ENCODE results near the gene TOB1. TPM values are rescaled to one million over a fixed set of nuclear protein-coding genes. Genes with fewer than 3 reads are reported as not detected.

Gene TOB1
- total and polyA plus RNA-seq, 9 of the 15 experiments (the other 6 are each of a cell fraction or from before 2014, with no cell fraction given) = 4.8 to 63.7 (median 13.2) TPM

DNA sequence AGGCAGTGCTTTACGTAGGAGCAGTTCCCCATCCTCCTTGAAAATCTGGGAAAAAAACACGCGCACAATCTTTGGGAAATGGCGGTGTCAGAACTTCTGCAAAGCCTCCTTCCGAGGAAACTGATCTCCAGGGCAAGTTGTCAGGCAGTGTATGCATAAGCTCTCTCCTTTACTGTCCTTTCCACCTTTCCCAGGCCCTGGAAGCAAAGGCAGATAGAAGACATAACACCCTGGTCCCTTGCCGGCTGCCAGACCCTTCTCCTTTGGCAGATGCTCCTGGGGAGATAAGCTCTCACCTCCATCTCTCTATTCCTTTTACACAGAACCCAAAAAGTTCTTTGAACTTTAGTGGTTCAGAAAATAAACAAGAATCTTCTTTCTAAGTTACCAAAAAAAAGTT is 12.4 kb downstream of the TOB1 start (continued):
- TF ChIP-seq, protein P1, sequence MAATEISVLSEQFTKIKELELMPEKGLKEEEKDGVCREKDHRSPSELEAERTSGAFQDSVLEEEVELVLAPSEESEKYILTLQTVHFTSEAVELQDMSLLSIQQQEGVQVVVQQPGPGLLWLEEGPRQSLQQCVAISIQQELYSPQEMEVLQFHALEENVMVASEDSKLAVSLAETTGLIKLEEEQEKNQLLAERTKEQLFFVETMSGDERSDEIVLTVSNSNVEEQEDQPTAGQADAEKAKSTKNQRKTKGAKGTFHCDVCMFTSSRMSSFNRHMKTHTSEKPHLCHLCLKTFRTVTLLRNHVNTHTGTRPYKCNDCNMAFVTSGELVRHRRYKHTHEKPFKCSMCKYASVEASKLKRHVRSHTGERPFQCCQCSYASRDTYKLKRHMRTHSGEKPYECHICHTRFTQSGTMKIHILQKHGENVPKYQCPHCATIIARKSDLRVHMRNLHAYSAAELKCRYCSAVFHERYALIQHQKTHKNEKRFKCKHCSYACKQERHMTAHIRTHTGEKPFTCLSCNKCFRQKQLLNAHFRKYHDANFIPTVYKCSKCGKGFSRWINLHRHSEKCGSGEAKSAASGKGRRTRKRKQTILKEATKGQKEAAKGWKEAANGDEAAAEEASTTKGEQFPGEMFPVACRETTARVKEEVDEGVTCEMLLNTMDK (IDR thresholded peaks at IDR 0.05; ENCODE audit: borderline replicate concordance, insufficient read depth, low read depth, low read length, poor library complexity, severe bottlenecking) = no peak
- TF ChIP-seq RREB1 (CRISPR knock-in tag; IDR thresholded peaks at IDR 0.05) (no peak), ZNF184 (CRISPR knock-in tag; IDR thresholded peaks at IDR 0.05) (no peak), NR1H2 (CRISPR knock-in tag; IDR thresholded peaks at IDR 0.05) (no peak), ARHGAP35 (IDR thresholded peaks at IDR 0.05; ENCODE audit: partially characterized antibody) (no peak), BHLHE40 (IDR thresholded peaks at IDR 0.05; ENCODE audit: low read length) (no peak), EP300 (IDR thresholded peaks at IDR 0.05; ENCODE audit: low read length) (no peak), ARID3B (CRISPR knock-in tag; IDR thresholded peaks at IDR 0.05; ENCODE audit: borderline replicate concordance) (no peak), RAD51 (IDR thresholded peaks at IDR 0.05; ENCODE audit: borderline replicate concordance, low read depth) (no peak), ZNF592 (IDR thresholded peaks at IDR 0.05) (no peak)
- TF ChIP-seq, protein P2, sequence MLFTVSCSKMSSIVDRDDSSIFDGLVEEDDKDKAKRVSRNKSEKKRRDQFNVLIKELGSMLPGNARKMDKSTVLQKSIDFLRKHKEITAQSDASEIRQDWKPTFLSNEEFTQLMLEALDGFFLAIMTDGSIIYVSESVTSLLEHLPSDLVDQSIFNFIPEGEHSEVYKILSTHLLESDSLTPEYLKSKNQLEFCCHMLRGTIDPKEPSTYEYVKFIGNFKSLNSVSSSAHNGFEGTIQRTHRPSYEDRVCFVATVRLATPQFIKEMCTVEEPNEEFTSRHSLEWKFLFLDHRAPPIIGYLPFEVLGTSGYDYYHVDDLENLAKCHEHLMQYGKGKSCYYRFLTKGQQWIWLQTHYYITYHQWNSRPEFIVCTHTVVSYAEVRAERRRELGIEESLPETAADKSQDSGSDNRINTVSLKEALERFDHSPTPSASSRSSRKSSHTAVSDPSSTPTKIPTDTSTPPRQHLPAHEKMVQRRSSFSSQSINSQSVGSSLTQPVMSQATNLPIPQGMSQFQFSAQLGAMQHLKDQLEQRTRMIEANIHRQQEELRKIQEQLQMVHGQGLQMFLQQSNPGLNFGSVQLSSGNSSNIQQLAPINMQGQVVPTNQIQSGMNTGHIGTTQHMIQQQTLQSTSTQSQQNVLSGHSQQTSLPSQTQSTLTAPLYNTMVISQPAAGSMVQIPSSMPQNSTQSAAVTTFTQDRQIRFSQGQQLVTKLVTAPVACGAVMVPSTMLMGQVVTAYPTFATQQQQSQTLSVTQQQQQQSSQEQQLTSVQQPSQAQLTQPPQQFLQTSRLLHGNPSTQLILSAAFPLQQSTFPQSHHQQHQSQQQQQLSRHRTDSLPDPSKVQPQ (CRISPR knock-in tag; IDR thresholded peaks at IDR 0.05; ENCODE audit: borderline replicate concordance) = no peak

Data from K562 (cell line).